HCT116 (cell line): ENCODE data around the gene CMTM8. TPM values are rescaled to one million over a fixed set of nuclear protein-coding genes. Genes with fewer than 3 reads are reported as not detected.

ENCODE experiments used
- ATAC-seq: fragments of 200-7000 bp; cut with Tn5 transposase; 2 replicates; pipeline ENCODE4 v1.9.1; 2020; ENCODE audit warnings: mild to moderate bottlenecking, moderate library complexity
- BruUV-seq: library from RNA; stranded (reverse); fragments of 400-500 nt; replicated peaks from 2 replicates; lab custom pipeline; 2021; lab: Mats Ljungman, UMichigan
- CTCF ChIA-PET: fragments of 300-600 bp; sonication (Branson Sonifier 250); formaldehyde crosslinking; loops from one replicate; lab custom pipeline; 2021; ENCODE audit warnings: antibody characterized with exemption; lab: Charles Lee
- POLR2A ChIA-PET: fragments of 300-600, 350-600 bp; sonication (Branson Sonifier 250); formaldehyde crosslinking; loops from one replicate; lab custom pipeline; 2021; ENCODE audit warnings: antibody characterized with exemption; lab: Charles Lee
- RAD21 ChIA-PET, 2 experiments: fragments of 300-600 bp; sonication (Branson Sonifier 250); formaldehyde crosslinking; loops; one replicate each; lab custom pipeline; 2023; ENCODE audit warnings: low total read pairs in 2 of 2; ENCODE audit not compliant: uncharacterized antibody in 2 of 2, unreplicated experiment in 2 of 2, low non-redundant PET in 1 of 2; lab: Charles Lee
- DNase-seq: peaks from one replicate; pipeline ENCODE4 v3.0.0-alpha.2; 2010; ENCODE audit warnings: low read depth, low spot score
- H2AFZ ChIP-seq: fragments of 200-600 bp; shearing (Covaris generic), sonication (generic); 2 replicates; pipeline ENCODE4 v1.6.1; 2017; ENCODE audit warnings: low read depth, mixed run types, mixed read lengths, antibody characterized with exemption, low read length; ENCODE audit not compliant: poor library complexity, severe bottlenecking
- H3K27ac ChIP-seq: 2 replicates; pipeline ENCODE4 v1.5.1; 2012; ENCODE audit warnings: low read depth, low read length
- H3K27me3 ChIP-seq: fragments of 200-600 bp; sonication (generic); 2 replicates; pipeline ENCODE4 v1.6.1; 2016; ENCODE audit warnings: mixed run types, low read length, mixed read lengths; ENCODE audit not compliant: insufficient read depth
- H3K36me3 ChIP-seq, 2 experiments: fragments of 200-500 bp in 1 of 2; fragments of 200-600 bp in 1 of 2; sonication (Bioruptor generic) in 1 of 2; sonication (generic) in 1 of 2; 2 replicates each; pipeline versions ENCODE4 v1.5.1 to v1.6.1; 2014 to 2016; ENCODE audit warnings: low read length in 2 of 2, inconsistent platforms in 1 of 2, mixed read lengths in 1 of 2, mixed run types in 1 of 2; ENCODE audit not compliant: insufficient read depth in 2 of 2, control insufficient read depth in 1 of 2
- H3K4me1 ChIP-seq, 2 experiments: fragments of 200-600 bp in 1 of 2; sonication (generic) in 1 of 2; 2 replicates each; pipeline versions ENCODE4 v1.5.1 to v1.6.1; 2012 to 2017; ENCODE audit warnings: low read length in 2 of 2, inconsistent platforms in 1 of 2, mild to moderate bottlenecking in 1 of 2, mixed read lengths in 1 of 2, mixed run types in 1 of 2, moderate library complexity in 1 of 2; ENCODE audit not compliant: insufficient read depth in 2 of 2, control insufficient read depth in 1 of 2
- H3K4me2 ChIP-seq: fragments of 200-600 bp; sonication (generic); 2 replicates; pipeline ENCODE4 v1.6.1; 2017; ENCODE audit warnings: mixed run types, low read length, mixed read lengths
- H3K4me3 ChIP-seq, 2 experiments: fragments of 200-600 bp in 1 of 2; sonication (generic) in 1 of 2; replicated peaks in 1 of 2; 2 replicates each; pipeline ENCODE4 v1.5.1; 2011 to 2016; ENCODE audit warnings: low read length in 2 of 2, control low read depth in 1 of 2, low read depth in 1 of 2, mild to moderate bottlenecking in 1 of 2, mixed read lengths in 1 of 2, mixed run types in 1 of 2
- H3K79me2 ChIP-seq: fragments of 200-600 bp; sonication (generic); 2 replicates; pipeline ENCODE4 v1.6.1; 2017; ENCODE audit warnings: mild to moderate bottlenecking, mixed run types, low read length, moderate library complexity, mixed read lengths; ENCODE audit not compliant: insufficient read depth
- H3K9ac ChIP-seq: fragments of 200-600 bp; sonication (generic); 2 replicates; pipeline ENCODE4 v1.6.1; 2016; ENCODE audit warnings: low read length, mixed read lengths
- H3K9me2 ChIP-seq: fragments of 200-600 bp; sonication (generic), shearing (Covaris generic); 2 replicates; pipeline ENCODE4 v1.6.1; 2017; ENCODE audit warnings: mixed run types, mild to moderate bottlenecking, moderate library complexity; ENCODE audit not compliant: insufficient read depth
- H3K9me3 ChIP-seq, 2 experiments: fragments of 200-500 bp in 1 of 2; fragments of 200-600 bp in 1 of 2; sonication (Bioruptor generic) in 1 of 2; sonication (generic) in 1 of 2; 2 replicates each; pipeline ENCODE4 v1.6.1; 2014 to 2017; ENCODE audit warnings: low read length in 2 of 2, mixed read lengths in 2 of 2, inconsistent platforms in 1 of 2, low read depth in 1 of 2, mild to moderate bottlenecking in 1 of 2, mixed run types in 1 of 2, moderate library complexity in 1 of 2; ENCODE audit not compliant: control insufficient read depth in 1 of 2, insufficient read depth in 1 of 2
- H4K20me1 ChIP-seq: fragments of 200-600 bp; sonication (generic), shearing (Covaris generic); 2 replicates; pipeline ENCODE4 v1.6.1; 2017; ENCODE audit warnings: mixed run types, mild to moderate bottlenecking, moderate library complexity; ENCODE audit not compliant: insufficient read depth
- CBX3 ChIP-seq: IDR thresholded peaks from 2 replicates; pipeline ENCODE4 v1.6.1; 2012; ENCODE audit warnings: low read depth
- FOSL1 ChIP-seq: IDR thresholded peaks from 2 replicates; pipeline ENCODE4 v1.6.1; 2012; ENCODE audit warnings: low read depth
- POLR2A ChIP-seq: IDR thresholded peaks from 2 replicates; pipeline ENCODE4 v1.7.0; 2011; ENCODE audit warnings: borderline replicate concordance; ENCODE audit not compliant: insufficient read depth, insufficient read length; ENCODE audit errors: extremely low read depth
- RAD21 ChIP-seq: IDR thresholded peaks from 2 replicates; pipeline ENCODE4 v1.6.1; 2012; ENCODE audit warnings: low read depth, mild to moderate bottlenecking
- SIN3A ChIP-seq: IDR thresholded peaks from 2 replicates; pipeline ENCODE4 v1.6.1; 2012; ENCODE audit warnings: low read depth
- TCF7L2 ChIP-seq: IDR thresholded peaks from 2 replicates; pipeline ENCODE4 v1.7.0; 2011; ENCODE audit warnings: borderline replicate concordance, inconsistent platforms; ENCODE audit not compliant: insufficient read depth, insufficient read length; ENCODE audit errors: extremely low read depth
- YY1 ChIP-seq: IDR thresholded peaks from 2 replicates; pipeline ENCODE4 v1.6.1; 2011; ENCODE audit warnings: low read length, low read depth, moderate library complexity, mild to moderate bottlenecking; ENCODE audit not compliant: insufficient replicate concordance; ENCODE audit errors: extremely low read depth
- intact Hi-C: fragments of 100-400 bp; cut with micrococcal nuclease; formaldehyde crosslinking; loops from 2 replicates; pipeline ENCODE4 v1.10.0; 2022
- total RNA-seq: library from RNA; stranded (reverse); gene quantifications from one replicate; pipeline ENCODE4 v1.2.1, GENCODE V29; 2021; ENCODE audit not compliant: unreplicated experiment
- TF ChIP-seq, protein P1 (sequence below), 3 experiments: fragments of 200-600 bp in 1 of 3; sonication (generic) in 1 of 3; IDR thresholded peaks in 2 of 3; conservative IDR thresholded peaks in 1 of 3; 2 replicates each; pipeline ENCODE4 v1.5.1; 2012 to 2017; ENCODE audit warnings: low read depth in 2 of 3, low read length in 2 of 3, antibody characterized with exemption in 1 of 3, borderline replicate concordance in 1 of 3, control low read depth in 1 of 3, mild to moderate bottlenecking in 1 of 3, mixed read lengths in 1 of 3, mixed run types in 1 of 3, moderate library complexity in 1 of 3; ENCODE audit not compliant: insufficient read depth in 1 of 3

CMTM8 gene
- total RNA-seq, 1 experiment from 2014 or later, result 19.4 TPM

GRCh38 chr3:32293903-32294302, 55.4 kb downstream of the CMTM8 start (continued):
- no peak for TF ChIP-seq FOSL1
- no peak for TF ChIP-seq SIN3A
- TF ChIP-seq POLR2A, result no peak
- TF ChIP-seq, protein P1, sequence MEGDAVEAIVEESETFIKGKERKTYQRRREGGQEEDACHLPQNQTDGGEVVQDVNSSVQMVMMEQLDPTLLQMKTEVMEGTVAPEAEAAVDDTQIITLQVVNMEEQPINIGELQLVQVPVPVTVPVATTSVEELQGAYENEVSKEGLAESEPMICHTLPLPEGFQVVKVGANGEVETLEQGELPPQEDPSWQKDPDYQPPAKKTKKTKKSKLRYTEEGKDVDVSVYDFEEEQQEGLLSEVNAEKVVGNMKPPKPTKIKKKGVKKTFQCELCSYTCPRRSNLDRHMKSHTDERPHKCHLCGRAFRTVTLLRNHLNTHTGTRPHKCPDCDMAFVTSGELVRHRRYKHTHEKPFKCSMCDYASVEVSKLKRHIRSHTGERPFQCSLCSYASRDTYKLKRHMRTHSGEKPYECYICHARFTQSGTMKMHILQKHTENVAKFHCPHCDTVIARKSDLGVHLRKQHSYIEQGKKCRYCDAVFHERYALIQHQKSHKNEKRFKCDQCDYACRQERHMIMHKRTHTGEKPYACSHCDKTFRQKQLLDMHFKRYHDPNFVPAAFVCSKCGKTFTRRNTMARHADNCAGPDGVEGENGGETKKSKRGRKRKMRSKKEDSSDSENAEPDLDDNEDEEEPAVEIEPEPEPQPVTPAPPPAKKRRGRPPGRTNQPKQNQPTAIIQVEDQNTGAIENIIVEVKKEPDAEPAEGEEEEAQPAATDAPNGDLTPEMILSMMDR (IDR thresholded peaks at IDR 0.05 in 2 of 3, conservative IDR thresholded peaks at IDR 0.05 in 1 of 3; ENCODE audit: borderline replicate concordance in 1 of 3, insufficient read depth in 1 of 3, low read depth in 2 of 3, low read length in 2 of 3), result no peak

GRCh38 chr3:32296251-32297204, 58.0 kb downstream of the CMTM8 start:
- TF ChIP-seq SIN3A, result no peak
- TF ChIP-seq YY1, result no peak
- no peak; the same call in 1 of the 2 replicates for TF ChIP-seq CBX3
- TF ChIP-seq TCF7L2, result peak; percentile 12
- TF ChIP-seq, protein P1 (IDR thresholded peaks at IDR 0.05 in 2 of 3, conservative IDR thresholded peaks at IDR 0.05 in 1 of 3; ENCODE audit: borderline replicate concordance in 1 of 3, insufficient read depth in 1 of 3, low read depth in 2 of 3, low read length in 2 of 3), result peak; percentile 76 to 94 (median 83)
- peak; percentile 84 for TF ChIP-seq RAD21
- TF ChIP-seq FOSL1, result no peak
- BruUV-seq, result no TSS peak
- intact Hi-C loops, result loop anchor here (1.0 to 10.0 kb wide), 3 partner anchors 44 to 178 kb away; no protein-coding TSS in a partner anchor
- ChIA-PET CTCF (interaction anchor here (0.9 to 2.8 kb wide), 6 partner anchors 8 to 119 kb away, joined by 3 to 7 read pairs (median 5); no protein-coding TSS in a partner anchor), RAD21 (interaction anchor here in 1 of 2 experiments (0.6 kb wide), 1 partner anchor 47 kb away, joined by 3 read pairs; no protein-coding TSS in a partner anchor), POLR2A (interaction anchor here (0.6 to 1.0 kb wide), 2 partner anchors 15 to 58 kb away, joined by 3 to 5 read pairs; partner anchors contain the start of gene CMTM8)
- H3K9me3 ChIP-seq, result no peaks in the 10 kb centered on the region
- no peak overlapping the region for H3K9ac ChIP-seq
- H3K36me3 ChIP-seq, result no peaks in the 10 kb centered on the region
- H3K4me2 ChIP-seq, result peak overlapping the region; percentile 6; the same call in 1 of the 2 replicates
- H3K4me3 ChIP-seq, result no peak overlapping the region
- no peaks in the 10 kb centered on the region for H3K27me3 ChIP-seq
- H3K79me2 ChIP-seq, result peaks cover 26% of the 10 kb centered on the region
- H3K4me1 ChIP-seq, result peaks cover 15 to 28% of the 10 kb centered on the region in 2 experiments
- no peaks in the 10 kb centered on the region for H4K20me1 ChIP-seq
- DNase-seq (peak; percentile 52), ATAC-seq (peak; percentile 92)
- H2AFZ ChIP-seq, result no peak overlapping the region
- no peak overlapping the region for H3K27ac ChIP-seq
- no peaks in the 10 kb centered on the region for H3K9me2 ChIP-seq
